NK-92 treated with Interleukin-12 subunit alpha and Interleukin-12 subunit beta, amount 100 ng/mL, for 24 hours (cell line): ENCODE results near the gene SPATA25.
"Not testable (repeated sequence)": the region's sequence is repeated elsewhere in the genome, so short reads cannot be mapped to it uniquely, and the experiment has no call there.

Source experiments
- DNase-seq: peaks from one replicate; lab custom pipeline; 2025; lab: John Stamatoyannopoulos, UW

The SPATA25 gene

GRCh38 chr20:45892828-45893500, 5.5 kb upstream of the SPATA25 start:
- peak; percentile 39 for DNase-seq

DNA sequence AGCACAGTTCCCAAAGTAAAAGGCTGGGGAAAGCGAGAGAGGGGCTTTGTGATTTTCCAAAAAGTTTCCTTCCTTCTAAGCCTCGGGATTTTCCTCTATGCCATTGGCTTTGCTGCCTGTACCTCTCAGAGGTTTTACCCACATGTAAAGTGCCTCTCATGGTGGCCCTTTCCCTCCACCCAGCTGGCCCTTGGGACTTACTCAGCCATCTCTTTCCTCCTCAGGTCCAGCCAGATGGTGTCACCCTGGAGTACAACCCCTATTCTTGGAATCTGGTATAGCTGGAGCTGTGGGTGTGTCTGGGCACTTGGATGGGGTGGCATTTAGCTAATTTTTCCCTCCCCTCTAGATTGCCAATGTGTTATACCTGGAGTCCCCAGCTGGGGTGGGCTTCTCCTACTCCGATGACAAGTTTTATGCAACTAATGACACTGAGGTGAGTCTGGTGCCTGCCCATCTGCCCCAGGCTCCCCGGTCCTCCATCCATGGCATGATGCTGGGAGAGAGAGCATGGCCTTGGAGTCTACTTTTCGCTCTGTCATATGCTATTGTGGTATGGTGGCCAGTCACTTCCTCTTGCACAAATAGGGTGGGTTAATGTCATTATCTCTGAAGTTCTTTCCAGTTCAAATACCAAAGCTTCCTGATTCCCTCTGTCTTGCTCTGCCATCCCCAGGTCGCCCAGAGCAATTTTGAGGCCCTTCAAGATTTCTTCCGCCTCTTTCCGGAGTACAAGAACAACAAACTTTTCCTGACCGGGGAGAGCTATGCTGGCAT, 4.8 kb upstream of the SPATA25 start:
- no peak for DNase-seq

DNA sequence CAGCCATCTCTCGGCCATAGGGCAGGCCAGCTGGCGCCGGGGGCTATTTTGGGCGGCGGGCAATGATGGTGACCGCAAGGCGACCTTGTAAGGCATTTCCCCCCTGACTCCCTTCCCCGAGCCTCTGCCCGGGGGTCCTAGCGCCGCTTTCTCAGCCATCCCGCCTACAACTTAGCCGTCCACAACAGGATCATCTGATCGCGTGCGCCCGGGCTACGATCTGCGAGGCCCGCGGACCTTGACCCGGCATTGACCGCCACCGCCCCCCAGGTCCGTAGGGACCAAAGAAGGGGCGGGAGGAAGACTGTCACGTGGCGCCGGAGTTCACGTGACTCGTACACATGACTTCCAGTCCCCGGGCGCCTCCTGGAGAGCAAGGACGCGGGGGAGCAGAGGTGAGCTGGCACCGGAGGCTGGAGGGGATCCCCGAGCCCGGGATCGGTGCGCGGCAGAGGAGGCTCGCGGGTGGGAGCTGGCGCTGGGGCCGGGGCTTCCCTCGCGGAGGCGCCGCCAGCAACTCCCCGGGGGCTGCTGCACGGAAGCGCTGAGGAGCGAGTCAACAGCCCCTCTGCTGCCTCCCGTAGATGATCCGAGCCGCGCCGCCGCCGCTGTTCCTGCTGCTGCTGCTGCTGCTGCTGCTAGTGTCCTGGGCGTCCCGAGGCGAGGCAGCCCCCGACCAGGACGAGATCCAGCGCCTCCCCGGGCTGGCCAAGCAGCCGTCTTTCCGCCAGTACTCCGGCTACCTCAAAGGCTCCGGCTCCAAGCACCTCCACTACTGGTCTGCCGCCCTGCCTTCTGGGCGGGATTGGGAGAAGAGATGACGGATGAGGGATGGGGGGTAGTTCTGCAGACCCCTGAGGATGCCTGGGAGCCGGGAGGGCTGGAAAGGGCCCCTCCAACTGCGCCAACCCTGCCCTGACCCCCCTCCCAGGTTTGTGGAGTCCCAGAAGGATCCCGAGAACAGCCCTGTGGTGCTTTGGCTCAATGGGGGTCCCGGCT, 3.9 kb upstream of the SPATA25 start, which contains the start of the genes CTSA and NEURL2:
TSS of gene CTSA (plus strand) at position 351 of the 999 bp plus-strand sequence. CDS start at position 585, 234 bp downstream.
TSS of gene NEURL2 (minus strand) at position 224 of the 999 bp plus-strand sequence. CDS start at position 7, 217 bp downstream.
- DNase-seq = peak; percentile 78

DNA sequence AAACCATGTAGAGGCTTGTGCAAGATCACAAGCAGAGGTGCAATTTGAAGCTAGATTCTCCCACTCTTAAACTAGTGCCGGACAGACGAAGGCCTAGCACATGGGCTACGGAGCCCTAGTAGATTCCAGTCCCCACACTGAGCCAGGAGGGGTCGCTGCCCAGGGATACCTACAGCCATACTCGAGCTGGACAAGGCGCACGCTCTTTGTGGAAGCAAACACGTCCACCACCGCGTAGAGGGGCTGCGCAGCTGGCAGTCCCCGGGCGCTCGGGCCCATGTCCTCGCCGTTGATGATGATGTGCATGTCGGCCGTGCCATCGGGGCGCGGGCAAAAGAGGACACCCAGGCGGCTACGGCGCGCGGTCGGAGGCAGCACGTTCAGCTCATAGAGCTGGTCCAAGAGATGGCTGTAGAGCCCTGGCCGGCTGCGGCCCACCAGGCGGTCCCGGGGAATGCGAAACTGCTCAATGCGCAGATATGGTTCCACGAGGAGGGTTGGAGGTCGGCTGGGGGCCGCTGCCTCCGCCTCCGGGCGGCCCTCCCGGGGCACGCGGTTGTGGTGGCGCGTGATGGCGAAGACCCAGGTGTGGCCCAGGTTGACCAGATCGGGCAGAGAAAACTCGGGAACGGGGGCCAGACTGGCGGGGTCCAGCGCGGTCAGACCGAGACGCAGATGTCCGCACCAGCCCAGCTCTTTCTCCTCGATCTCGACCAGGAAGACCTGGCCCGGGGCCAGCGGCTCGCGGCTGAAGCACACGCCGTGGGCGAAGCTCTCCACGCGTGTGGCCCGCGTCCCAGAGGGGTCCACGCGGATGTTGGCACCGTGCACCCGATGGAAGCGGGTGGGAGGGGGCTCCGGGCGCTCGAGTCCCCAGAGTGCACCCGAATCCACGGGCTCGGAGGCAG, 2.9 kb upstream of the SPATA25 start:
- DNase-seq = no peak

DNA sequence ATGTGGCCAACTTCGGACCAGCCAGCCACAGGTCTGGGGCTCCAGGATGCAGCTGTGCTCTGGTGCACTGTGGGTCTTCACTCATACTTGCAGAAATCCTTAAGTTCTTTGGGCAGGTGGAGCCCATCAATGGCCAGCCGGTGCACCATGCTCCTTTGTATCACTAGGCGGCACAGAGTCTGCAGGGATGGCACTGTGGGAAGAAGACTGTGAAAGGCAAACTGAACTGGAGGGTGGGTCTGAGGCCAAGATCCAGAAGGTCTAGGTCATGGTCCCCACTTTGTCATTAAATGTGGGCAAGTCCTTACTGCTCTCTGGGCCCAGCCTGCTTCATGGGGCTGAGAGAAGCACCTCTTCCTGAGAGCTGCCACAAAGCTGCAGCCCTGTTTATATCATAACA, 1.3 kb upstream of the SPATA25 start:
- DNase-seq = no peak

- DNase-seq = no peak
These were observed 654 bp downstream of the SPATA25 start for GRCh38 chr20:45886590-45887345.

GRCh38 chr20:45883100-45883469, 4.3 kb downstream of the SPATA25 start:
- DNase-seq = no peak

DNA sequence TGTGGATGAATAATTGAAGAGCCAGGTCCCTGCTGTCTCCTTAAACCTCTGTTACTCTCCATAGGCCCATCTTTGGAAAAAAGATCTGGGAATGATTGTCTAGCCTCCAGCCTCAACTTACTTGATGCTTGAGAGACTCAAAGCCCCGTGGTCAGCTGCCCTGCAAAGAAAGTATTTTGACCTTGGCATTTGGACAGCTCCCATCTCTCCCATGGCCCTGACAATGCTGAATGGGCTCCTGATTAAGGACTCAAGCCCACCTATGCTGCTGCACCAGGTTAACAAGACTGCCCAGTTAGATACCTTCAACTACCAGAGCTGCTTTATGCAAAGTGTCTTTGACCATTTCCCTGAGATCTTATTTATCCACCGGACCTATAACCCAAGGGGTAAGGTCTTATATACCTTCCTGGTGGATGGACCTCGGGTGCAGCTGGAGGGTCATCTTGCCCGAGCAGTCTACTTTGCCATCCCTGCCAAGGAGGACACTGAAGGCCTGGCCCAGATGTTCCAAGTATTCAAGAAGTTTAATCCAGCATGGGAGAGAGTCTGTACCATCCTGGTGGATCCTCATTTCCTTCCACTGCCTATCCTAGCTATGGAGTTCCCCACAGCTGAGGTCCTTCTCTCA, 4.8 kb downstream of the SPATA25 start:
- no peak for DNase-seq

DNA sequence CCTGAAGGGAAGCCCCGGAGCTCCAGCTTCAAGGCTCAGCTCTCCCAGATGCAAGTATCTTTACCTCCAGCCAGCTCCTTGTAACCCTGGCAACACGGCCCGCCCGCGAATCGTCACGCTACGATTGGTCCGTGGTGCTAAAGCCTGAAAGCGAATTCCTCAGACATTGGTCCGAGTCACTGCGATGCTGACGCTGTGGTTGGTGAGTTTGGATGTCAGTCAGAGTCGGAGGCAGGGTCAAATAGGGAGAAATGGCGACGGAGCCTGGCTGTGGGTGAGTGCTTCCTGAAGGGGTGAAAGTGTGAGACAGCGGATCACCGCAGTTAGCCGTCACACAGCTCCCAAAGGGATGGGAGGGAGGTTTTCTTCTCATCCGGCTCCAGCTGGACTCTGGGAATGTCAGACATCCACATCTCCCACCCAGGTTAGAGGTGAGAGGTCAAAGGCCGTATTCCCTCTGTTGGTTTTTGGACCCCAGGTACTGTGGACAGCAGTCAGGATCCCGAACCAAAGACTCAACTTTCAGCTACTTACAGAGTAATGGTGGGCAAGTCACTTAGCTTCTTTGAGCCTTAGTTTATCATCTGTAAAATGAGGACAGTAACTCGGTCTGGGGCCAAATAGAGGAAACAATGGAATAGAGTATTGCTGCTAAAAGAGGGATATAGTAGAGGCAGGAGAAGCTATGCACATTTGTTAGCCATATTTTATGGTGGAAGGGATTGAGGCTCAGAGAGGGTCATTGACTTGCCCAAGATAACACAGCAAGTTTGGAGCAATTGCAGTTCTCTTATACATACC, 6.2 kb downstream of the SPATA25 start, which contains the start of gene ZSWIM1:
TSS of gene ZSWIM1 (plus strand) at position 240 of the 801 bp plus-strand sequence. CDS start 1,366 bp downstream, outside the sequence.
- DNase-seq = peak; percentile 97

- DNase-seq = no peak
These were observed 9.2 kb downstream of the SPATA25 start for GRCh38 chr20:45878076-45878761.

DNA sequence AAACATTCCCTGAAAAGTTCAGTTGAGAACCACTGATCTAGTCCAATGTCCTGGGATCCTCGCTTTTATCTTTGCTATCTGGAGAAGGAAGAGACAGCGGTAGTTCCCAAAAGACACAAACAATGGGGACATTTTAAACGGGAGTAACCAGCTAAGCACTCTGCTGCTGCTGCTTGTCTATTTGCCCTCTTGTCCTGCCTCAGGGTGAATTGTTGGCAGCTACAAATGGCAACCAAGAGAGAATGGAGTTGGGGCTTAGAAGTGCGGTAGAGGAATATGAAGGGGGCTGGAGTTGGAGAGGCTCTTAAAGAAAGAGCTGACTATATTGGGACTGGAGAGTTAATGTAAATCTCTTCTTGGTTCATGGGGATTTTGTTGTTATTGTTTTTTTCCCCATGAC, 12.8 kb downstream of the SPATA25 start:
- DNase-seq = no peak

DNA sequence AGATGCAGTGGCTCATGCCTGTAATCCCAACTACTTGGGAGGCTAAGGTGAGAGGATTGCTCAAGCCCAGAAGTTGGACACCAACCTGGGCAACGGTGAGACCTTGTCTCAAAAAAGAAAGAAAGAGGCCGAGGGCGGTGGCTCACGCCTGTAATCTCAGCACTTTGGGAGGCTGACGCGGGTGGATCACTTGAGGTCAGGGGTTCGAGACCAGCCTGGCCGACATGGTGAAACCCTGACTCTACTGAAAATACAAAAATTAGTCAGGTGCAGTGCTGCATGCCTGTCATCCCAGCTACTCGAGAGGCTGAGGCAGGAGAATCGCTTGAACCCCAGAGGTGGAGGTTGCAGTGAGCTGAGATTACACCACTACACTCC, 13.3 kb downstream of the SPATA25 start:
- not testable (repeated sequence) for DNase-seq

DNA sequence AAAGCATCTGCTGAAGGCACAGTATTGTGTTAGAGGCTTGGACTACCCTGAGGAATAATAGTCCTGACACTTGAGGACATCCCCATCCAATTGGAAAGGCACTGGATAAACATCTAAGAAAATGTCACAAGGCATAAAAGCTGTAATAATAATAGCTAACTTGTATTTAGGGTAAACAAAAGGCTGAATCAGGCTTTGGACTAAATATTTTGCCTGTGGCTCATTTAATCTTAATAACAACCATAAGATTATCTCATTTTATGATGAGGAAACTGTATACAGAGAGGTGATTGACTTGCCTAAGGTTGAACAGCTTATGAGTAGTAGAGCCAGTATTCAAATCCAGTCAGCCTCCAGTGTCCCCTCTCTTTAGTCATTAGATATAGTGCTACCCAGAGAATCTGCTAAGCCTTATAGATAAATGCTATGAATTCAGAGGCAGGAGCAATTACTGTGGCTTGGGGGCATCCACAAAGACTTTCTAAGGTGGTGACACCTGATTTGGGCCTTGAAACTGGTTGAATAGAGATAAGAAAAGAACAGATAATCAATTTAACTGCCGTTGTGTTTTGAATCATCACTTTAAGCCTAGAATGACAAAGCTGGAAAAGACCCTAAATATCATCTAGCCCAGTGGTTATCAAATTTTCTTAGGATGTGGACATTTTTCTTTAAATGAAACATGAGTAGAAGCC, 13.9 kb downstream of the SPATA25 start:
- no peak for DNase-seq

- no peak for DNase-seq
These were observed 14.8 kb downstream of the SPATA25 start for GRCh38 chr20:45872626-45873025.

- DNase-seq = no peak
These were observed 19.6 kb downstream of the SPATA25 start for GRCh38 chr20:45867819-45868176.

DNA sequence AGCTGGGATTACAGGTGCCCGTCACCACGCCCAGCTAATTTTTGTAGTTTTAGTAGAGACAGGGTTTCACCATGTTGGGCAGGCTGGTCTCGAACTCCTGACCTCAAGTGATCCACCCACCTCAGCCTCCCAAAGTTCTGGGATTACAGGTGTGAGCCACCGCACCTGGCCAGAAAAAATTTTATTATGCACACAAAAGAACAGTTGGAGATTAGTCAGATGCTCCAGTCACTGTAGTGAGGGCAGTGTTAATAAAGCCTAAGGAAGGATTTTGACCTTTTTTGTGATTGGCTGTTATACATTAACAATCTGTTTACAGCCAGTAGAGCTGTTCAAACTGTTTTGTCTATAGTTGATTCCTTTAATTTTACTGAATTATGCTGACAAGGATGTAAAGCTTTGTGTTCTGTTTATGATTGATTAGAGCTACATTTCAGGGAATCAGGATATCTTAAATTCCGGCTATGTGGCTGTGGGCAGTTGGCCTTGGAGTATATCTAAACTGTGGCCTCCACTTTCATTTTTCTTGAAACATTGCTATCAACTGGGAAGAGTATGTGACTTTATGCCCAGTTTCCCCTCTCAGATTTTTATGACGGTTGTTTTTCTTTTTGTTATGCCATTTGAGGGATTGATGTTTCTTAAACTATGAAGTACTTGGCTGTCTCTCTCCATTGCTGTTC, 20.1 kb downstream of the SPATA25 start:
- DNase-seq = no peak

DNA sequence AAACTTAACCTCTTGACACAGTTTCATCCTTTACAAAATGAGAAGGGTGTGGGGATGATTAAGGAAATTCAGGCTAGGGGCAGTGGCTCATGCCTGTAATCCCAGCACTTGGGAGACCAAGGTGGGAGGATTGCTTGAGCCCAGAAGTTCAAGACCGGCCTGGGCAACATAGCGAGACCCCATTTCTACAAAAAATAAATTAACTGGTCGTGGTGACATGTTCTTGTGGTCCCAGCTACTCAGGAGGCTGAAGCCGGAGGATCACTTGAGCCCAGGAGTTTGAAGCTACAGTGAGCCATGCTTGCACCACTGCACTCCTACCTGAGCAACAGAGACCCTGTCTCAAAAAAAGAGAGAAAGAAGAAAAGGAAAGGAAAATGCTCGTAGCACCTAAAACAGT, 21.0 kb downstream of the SPATA25 start:
- no peak for DNase-seq
